RWPE2 (cell line): Measurements from ENCODE around the gene SLC38A2.

ENCODE experiments used
- ATAC-seq: fragments of 200-7000 bp; cut with Tn5 transposase; 3 replicates; pipeline ENCODE4 v1.9.1; 2021; ENCODE audit warnings: low read depth
- DNase-seq: peaks from one replicate; pipeline ENCODE4 v3.0.0-alpha.2; 2020; ENCODE audit warnings: low spot score
- H3K27ac ChIP-seq: fragments of 450-650 bp; 2 replicates; pipeline ENCODE4 v1.5.1; 2017; ENCODE audit warnings: mild to moderate bottlenecking; ENCODE audit not compliant: poor library complexity, severe bottlenecking
- H3K27me3 ChIP-seq: fragments of 250-450 bp; sonication (Bioruptor Pico); 2 replicates; pipeline ENCODE4 v1.5.1; 2021; ENCODE audit warnings: mild to moderate bottlenecking, moderate library complexity; ENCODE audit not compliant: insufficient read depth, poor library complexity, severe bottlenecking
- H3K36me3 ChIP-seq: fragments of 250-450 bp; sonication (Bioruptor Pico); 2 replicates; pipeline ENCODE4 v1.5.1; 2020; ENCODE audit warnings: low read depth, mild to moderate bottlenecking, moderate library complexity
- H3K4me1 ChIP-seq: fragments of 250-450 bp; sonication (Bioruptor Pico); 2 replicates; pipeline ENCODE4 v1.5.1; 2021; ENCODE audit warnings: mild to moderate bottlenecking, moderate library complexity; ENCODE audit not compliant: insufficient read depth, poor library complexity, severe bottlenecking
- H3K4me3 ChIP-seq: fragments of 250-450 bp; sonication (Bioruptor Pico); 2 replicates; pipeline ENCODE4 v1.5.1; 2021; ENCODE audit warnings: mild to moderate bottlenecking, moderate library complexity; ENCODE audit not compliant: severe bottlenecking
- H3K9me3 ChIP-seq: fragments of 250-450 bp; sonication (Bioruptor Pico); 2 replicates; pipeline ENCODE4 v1.5.1; 2021; ENCODE audit warnings: mild to moderate bottlenecking, moderate library complexity; ENCODE audit not compliant: severe bottlenecking
- TF ChIP-seq, protein P1 (sequence below): fragments of 450-650 bp; IDR thresholded peaks from one replicate; pipeline ENCODE4 v1.5.1; 2017; ENCODE audit warnings: mild to moderate bottlenecking, moderate library complexity; ENCODE audit not compliant: poor library complexity, severe bottlenecking

SLC38A2 gene

DNA sequence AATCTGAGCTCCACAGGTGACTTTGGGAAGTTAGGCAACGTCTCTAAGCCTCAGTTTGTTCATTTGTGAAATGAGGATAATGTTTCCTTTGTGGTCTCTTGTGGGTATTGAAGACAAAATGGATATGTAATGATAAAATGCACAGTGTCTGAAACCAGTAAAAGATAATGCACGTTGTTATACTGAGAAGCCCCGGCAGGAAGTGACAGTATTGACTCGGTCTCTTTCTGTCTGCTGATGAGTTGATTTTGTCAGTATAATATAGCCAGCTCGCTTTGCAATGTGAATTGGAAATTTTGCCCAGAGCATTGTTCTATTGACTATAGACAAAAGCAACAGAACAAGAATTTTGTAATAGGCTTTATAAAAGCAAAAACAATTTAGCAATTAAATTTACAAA lies 54.5 kb downstream of the SLC38A2 start:
- H3K36me3 ChIP-seq, result no peaks in the 10 kb centered on the region
- DNase-seq, result no peak
- no peaks in the 10 kb centered on the region for H3K4me1 ChIP-seq
- H3K9me3 ChIP-seq, result no peaks in the 10 kb centered on the region
- H3K27me3 ChIP-seq, result no peaks in the 10 kb centered on the region
- no peak overlapping the region for H3K27ac ChIP-seq
- H3K4me3 ChIP-seq, result no peak overlapping the region
- TF ChIP-seq, protein P1, sequence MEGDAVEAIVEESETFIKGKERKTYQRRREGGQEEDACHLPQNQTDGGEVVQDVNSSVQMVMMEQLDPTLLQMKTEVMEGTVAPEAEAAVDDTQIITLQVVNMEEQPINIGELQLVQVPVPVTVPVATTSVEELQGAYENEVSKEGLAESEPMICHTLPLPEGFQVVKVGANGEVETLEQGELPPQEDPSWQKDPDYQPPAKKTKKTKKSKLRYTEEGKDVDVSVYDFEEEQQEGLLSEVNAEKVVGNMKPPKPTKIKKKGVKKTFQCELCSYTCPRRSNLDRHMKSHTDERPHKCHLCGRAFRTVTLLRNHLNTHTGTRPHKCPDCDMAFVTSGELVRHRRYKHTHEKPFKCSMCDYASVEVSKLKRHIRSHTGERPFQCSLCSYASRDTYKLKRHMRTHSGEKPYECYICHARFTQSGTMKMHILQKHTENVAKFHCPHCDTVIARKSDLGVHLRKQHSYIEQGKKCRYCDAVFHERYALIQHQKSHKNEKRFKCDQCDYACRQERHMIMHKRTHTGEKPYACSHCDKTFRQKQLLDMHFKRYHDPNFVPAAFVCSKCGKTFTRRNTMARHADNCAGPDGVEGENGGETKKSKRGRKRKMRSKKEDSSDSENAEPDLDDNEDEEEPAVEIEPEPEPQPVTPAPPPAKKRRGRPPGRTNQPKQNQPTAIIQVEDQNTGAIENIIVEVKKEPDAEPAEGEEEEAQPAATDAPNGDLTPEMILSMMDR, result no peak
- no peak for ATAC-seq
